ENCODE measurements around the gene KRTAP10-5. TPM values are rescaled to one million over a fixed set of nuclear protein-coding genes. Genes with fewer than 3 reads are reported as not detected.

Gene KRTAP10-5
- total RNA-seq, 3 donors from 2014 or later, result not detected

DNA sequence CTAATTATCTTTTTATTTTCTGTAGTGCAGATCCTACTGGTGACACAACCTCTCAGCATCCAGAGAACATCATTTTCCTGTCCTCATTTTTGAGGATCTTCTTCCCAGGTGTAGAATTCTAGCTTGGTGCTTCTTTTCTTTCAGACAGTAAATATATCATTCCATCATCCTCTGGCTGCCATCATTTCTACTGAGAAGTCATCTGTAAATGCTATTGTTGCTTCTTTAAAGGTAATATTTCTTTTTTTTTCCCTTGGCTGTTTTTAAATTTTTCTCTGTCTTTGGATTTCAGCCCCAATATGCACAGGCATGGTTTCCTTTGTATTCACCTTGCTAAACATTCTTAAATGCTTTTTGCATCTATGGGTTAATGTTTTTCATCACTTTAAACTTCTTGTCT is 43.2 kb upstream of the KRTAP10-5 start:
- H3K4me3 ChIP-seq, result no peak overlapping the region
- ATAC-seq, result no peak
- intact Hi-C loops (cut with DNase I, micrococcal nuclease), result no loop called here
- peaks cover 4% of the 10 kb centered on the region for H3K4me1 ChIP-seq (ENCODE audit: low read depth)
- TF ChIP-seq, protein P1, sequence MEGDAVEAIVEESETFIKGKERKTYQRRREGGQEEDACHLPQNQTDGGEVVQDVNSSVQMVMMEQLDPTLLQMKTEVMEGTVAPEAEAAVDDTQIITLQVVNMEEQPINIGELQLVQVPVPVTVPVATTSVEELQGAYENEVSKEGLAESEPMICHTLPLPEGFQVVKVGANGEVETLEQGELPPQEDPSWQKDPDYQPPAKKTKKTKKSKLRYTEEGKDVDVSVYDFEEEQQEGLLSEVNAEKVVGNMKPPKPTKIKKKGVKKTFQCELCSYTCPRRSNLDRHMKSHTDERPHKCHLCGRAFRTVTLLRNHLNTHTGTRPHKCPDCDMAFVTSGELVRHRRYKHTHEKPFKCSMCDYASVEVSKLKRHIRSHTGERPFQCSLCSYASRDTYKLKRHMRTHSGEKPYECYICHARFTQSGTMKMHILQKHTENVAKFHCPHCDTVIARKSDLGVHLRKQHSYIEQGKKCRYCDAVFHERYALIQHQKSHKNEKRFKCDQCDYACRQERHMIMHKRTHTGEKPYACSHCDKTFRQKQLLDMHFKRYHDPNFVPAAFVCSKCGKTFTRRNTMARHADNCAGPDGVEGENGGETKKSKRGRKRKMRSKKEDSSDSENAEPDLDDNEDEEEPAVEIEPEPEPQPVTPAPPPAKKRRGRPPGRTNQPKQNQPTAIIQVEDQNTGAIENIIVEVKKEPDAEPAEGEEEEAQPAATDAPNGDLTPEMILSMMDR (IDR thresholded peaks at IDR 0.05), result no peak
- DNase-seq, result no peak
- H3K36me3 ChIP-seq (ENCODE audit: low read depth), result no peaks in the 10 kb centered on the region
- peaks cover 19% of the 10 kb centered on the region for H3K9me3 ChIP-seq

DNA sequence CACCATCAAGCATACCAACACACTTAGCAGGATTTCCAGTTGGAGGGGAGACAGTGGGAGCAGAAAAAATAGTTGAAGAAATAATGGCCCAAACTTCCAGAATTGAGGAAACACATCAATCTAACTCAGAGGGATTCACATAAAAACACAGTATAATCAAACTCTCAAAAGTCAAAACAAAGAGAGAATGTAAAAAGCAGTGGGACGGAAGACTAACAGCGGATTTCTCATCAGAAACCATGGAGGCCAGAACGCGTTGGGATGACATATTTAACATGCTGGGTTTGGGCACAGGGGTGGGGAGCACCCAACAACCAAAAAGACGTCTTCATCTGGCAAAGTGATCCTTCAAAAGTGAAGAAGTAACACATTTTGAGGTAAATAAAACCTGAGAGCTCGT is 39.5 kb upstream of the KRTAP10-5 start:
- intact Hi-C loops (cut with DNase I, micrococcal nuclease), result no loop called here
- TF ChIP-seq, protein P1 (IDR thresholded peaks at IDR 0.05), result no peak
- ATAC-seq (no peak), DNase-seq (no peak)
- H3K36me3 ChIP-seq (ENCODE audit: low read depth), result no peaks in the 10 kb centered on the region
- no peak overlapping the region for H3K4me3 ChIP-seq
- H3K9me3 ChIP-seq, result peaks cover 19% of the 10 kb centered on the region
- peaks cover 4% of the 10 kb centered on the region for H3K4me1 ChIP-seq (ENCODE audit: low read depth)

DNA sequence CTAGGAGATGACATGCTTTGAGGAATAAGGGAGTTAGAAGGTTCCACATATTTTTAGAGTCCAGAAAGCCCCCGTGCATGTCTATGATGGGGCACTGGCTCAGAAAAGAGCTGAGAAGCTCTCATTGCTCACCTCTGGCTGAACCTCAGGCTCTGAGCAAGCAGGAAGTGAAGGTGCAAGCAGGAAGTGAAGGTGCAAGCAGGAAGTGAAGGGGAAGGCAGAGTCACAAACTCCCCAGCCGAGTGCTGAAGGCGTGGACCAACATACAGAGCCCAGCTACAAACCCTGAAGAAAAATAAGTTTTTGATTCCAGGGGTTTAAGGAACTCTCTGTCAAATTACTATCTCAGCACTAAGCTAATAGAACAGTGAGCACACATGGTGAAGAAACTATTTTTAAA is 38.5 kb upstream of the KRTAP10-5 start:
- DNase-seq (peak in 1 of 3 donors; percentile 31), ATAC-seq (peak; percentile 93)
- Histone ChIP-seq H3K9me3 (peaks cover 14% of the 10 kb centered on the region), H3K36me3 (ENCODE audit: low read depth) (no peaks in the 10 kb centered on the region), H3K4me1 (ENCODE audit: low read depth) (peaks cover 4% of the 10 kb centered on the region), H3K4me3 (no peak overlapping the region)
- TF ChIP-seq, protein P1 (IDR thresholded peaks at IDR 0.05), result no peak
- intact Hi-C loops (cut with DNase I, micrococcal nuclease), result no loop called here

DNA sequence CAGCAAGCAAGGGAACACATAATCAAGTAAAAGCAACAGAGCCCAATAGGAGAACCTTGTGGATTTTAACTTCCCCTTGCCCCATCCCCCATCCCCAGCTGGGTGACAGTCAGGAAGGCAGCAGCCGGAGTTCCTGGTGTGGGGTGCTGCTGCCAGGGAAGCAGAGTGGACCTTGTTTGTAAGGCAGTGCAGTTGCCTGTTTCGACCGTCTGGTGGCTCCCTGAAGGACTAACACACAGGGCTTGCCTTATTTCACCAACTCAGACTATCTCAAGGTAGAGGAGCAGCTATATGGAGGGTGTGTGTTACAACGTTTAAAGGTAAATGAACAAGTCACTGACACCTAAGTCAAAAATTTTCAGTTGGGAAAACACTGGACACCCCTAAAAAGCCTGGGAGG is 38.1 kb upstream of the KRTAP10-5 start:
- H3K36me3 ChIP-seq (ENCODE audit: low read depth), result no peaks in the 10 kb centered on the region
- no peak overlapping the region for H3K4me3 ChIP-seq
- TF ChIP-seq, protein P1 (IDR thresholded peaks at IDR 0.05), result peak; percentile 10
- H3K4me1 ChIP-seq (ENCODE audit: low read depth), result peaks cover 4% of the 10 kb centered on the region
- intact Hi-C loops (cut with DNase I, micrococcal nuclease), result no loop called here
- ATAC-seq (peak; percentile 76), DNase-seq (peak in 2 of 3 donors; percentile 41 to 44)
- H3K9me3 ChIP-seq, result peaks cover 11% of the 10 kb centered on the region

DNA sequence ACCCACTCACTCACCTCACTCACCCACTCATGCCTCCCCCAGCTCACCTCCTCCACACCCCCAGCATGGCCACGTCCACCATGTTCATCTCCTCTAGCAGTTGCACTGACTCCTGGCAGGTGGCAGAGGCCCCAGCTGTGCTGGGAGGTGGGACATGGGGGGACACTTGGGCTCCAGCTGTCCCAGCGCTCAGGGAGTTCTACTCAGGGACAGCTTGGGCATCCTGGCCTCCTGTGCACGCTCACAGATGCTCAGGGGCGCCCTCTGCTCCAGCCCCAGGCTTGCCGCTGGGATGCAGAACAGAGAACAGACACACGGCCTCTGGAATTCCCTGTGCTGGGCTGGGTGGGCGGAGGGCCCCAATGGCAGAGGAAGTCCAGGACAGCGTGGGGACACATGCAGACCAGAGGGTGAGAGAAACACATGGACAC is 36.7 kb upstream of the KRTAP10-5 start:
- peak in 1 of 3 donors; percentile 30 for DNase-seq
- no peaks in the 10 kb centered on the region for H3K36me3 ChIP-seq (ENCODE audit: low read depth)
- no peak for ATAC-seq
- TF ChIP-seq, protein P1 (IDR thresholded peaks at IDR 0.05), result no peak
- intact Hi-C loops (cut with DNase I, micrococcal nuclease), result no loop called here
- H3K4me3 ChIP-seq, result no peak overlapping the region
- H3K4me1 ChIP-seq (ENCODE audit: low read depth), result peaks cover 4% of the 10 kb centered on the region
- H3K9me3 ChIP-seq, result peaks cover 5% of the 10 kb centered on the region

DNA sequence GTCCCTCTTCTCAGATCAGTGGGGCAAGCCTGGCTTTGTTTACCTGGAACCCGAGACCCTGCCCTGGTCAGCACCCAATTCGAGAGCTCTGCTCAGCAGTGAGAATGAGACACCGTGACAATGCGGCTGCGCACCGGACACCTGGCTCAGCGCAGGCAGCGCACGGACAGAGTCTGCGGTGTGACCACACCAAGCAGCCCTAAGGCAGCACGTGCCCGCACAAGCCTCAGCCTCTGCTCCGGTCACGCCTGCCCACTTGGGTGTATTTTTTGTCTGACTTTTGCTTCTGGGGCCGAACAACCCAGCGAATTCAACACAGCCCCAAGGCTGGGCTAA is 36.2 kb upstream of the KRTAP10-5 start:
- ATAC-seq (no peak), DNase-seq (peak in 1 of 3 donors; percentile 37)
- TF ChIP-seq, protein P1 (IDR thresholded peaks at IDR 0.05), result no peak
- intact Hi-C loops (cut with DNase I, micrococcal nuclease), result no loop called here
- Histone ChIP-seq H3K36me3 (ENCODE audit: low read depth) (no peaks in the 10 kb centered on the region), H3K9me3 (peaks cover 6% of the 10 kb centered on the region), H3K4me3 (no peak overlapping the region), H3K4me1 (ENCODE audit: low read depth) (peaks cover 4% of the 10 kb centered on the region)

Data from mucosa of descending colon (tissue), 3 donors.